ENCODE measurements around the gene PCF11. TPM values are rescaled to one million over a fixed set of nuclear protein-coding genes. Genes with fewer than 3 reads are reported as not detected.

PCF11 gene
- total RNA-seq, 6 experiments from 2014 or later: 16.0 to 23.1 (median 18.9) TPM

DNA sequence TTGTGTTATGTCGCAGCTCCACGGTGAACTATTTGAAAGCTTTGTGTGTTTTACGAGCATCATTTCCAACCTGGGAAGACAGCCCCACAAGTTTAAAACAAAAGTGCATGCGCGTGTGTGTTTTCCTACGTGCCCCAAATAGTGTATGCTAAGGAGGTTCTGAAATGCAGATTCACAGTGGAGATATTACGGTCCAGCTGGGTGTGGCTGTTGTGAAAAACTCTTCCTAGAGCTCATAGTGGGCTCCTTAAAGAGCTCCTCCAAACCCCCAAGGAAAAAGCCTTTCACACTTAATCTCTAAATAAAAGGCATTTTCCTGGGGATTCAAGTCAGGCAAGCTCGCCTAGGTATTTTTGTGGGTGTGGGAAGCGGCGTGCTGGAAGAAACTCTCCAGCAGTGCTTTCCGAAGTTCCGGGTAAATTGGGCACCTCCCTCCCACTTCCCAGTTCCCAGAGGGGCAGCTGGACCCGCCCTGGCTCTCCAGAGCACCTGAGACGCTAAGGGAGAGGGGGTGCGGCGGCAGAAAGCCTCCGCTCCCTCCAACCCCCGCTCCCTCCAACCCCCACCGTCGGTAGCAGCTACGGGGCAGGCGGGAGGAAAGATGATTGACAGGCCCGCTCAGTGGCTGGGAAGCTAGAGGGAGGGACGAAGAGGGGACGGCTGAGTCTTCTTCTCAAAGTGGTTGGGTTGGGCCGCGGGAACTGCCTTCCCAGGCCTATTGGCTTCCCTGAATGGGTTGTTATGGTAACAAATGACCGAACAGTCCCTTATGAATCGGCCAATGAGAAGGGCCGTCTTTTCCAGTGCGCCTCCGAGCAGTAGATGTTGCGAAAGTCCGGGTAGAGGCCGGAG is 561 bp upstream of the PCF11 start:
- intact Hi-C loops (cut with DNase I): no loop called here
- peak; percentile 49 for TF ChIP-seq POLR2A (IDR thresholded peaks at IDR 0.05)
- TF ChIP-seq, protein P1, sequence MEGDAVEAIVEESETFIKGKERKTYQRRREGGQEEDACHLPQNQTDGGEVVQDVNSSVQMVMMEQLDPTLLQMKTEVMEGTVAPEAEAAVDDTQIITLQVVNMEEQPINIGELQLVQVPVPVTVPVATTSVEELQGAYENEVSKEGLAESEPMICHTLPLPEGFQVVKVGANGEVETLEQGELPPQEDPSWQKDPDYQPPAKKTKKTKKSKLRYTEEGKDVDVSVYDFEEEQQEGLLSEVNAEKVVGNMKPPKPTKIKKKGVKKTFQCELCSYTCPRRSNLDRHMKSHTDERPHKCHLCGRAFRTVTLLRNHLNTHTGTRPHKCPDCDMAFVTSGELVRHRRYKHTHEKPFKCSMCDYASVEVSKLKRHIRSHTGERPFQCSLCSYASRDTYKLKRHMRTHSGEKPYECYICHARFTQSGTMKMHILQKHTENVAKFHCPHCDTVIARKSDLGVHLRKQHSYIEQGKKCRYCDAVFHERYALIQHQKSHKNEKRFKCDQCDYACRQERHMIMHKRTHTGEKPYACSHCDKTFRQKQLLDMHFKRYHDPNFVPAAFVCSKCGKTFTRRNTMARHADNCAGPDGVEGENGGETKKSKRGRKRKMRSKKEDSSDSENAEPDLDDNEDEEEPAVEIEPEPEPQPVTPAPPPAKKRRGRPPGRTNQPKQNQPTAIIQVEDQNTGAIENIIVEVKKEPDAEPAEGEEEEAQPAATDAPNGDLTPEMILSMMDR (IDR thresholded peaks at IDR 0.05): no peak
- Histone ChIP-seq H3K36me3 (no peaks in the 10 kb centered on the region), H3K27me3 (no peaks in the 10 kb centered on the region), H3K4me1 (peaks cover 0 to 22% (median 10%) of the 10 kb centered on the region in 4 donors), H3K27ac (peak overlapping the region; percentile 91 to 95 (median 94)), H3K9me3 (no peaks in the 10 kb centered on the region), H3K4me3 (peak overlapping the region; percentile 61 to 76 (median 72))
- DNase-seq (peak; percentile 99), ATAC-seq (peak; percentile 91 to 97 (median 92))
- under 1% methylated on average over 27 of the region's 35 CpGs for WGBS (ENCODE audit: insufficient coverage, low coverage, low lambda C conversion rate, missing lambda C conversion rate)

DNA sequence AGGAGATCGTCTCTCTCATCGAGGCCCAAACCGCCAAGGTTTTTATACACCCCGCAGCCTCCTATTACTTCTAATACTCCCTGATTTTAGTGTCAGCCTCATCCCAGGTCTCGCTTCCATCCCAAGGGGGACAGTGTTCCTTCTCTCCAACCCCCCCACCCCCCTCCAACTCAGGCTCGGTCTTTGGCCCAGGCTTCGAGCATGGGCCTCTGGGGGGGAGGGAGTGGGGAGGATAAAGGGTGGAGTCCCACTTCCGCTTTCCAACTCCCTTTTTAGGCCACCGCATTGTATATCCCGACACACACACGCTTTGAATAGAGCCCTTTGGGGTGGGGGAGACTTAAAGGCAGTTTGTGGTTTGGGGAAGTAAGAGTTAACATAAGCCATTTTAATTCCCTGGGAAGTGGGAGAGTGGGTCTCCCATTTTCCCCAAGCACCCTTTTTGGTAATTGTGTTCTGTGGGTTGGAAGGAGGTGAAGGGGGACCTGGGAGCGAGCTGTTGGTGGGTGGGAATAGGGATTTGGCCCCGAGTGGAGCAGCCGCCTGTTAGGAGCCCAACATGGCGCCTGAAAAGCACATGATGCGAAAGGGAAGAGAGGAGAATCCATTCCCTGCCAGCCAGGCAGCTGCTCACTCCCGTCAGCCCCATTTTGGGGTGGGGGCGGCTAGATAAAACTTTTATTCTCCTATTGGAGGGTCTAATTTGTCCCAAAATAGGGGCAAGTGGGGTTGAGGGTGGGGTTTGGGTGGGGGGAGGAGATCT is 844 bp downstream of the PCF11 start:
- H3K4me1 ChIP-seq: peaks cover 0 to 32% (median 13%) of the 10 kb centered on the region in 4 donors
- H3K27ac ChIP-seq: peak overlapping the region; percentile 97 to 100 (median 98)
- no peaks in the 10 kb centered on the region for H3K36me3 ChIP-seq
- no peaks in the 10 kb centered on the region for H3K9me3 ChIP-seq
- intact Hi-C loops (cut with DNase I): no loop called here
- DNase-seq (peak; percentile 58 to 68 (median 65)), ATAC-seq (peak; percentile 3 to 12 (median 7))
- H3K4me3 ChIP-seq: peak overlapping the region; percentile 77 to 90 (median 89)
- no peaks in the 10 kb centered on the region for H3K27me3 ChIP-seq
- TF ChIP-seq POLR2A (IDR thresholded peaks at IDR 0.05): no peak
- TF ChIP-seq, protein P1 (IDR thresholded peaks at IDR 0.05): no peak
- WGBS (ENCODE audit: insufficient coverage, low coverage, low lambda C conversion rate, missing lambda C conversion rate): 0% methylated on average over 16 of the region's 18 CpGs

DNA sequence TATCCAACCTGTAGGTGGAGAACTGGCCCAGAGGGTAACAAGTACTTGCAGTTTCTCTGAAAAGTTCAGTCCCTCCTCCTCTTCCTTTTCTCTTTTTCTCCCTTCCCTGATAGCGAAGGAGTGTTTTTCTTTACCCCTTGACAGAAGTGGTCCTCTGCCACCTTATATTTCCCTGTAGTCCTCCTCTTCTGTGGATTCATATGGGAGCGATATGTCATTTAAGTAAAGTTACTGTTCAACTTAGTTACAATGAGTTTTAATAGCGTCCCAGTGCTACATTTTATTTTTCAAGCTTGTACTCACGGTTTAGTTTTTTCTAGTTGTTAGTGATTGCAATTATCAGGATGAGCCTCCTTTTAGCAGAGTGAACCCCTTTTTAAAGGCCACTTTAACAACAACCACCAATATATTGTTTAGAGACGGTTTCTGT is 1.4 kb downstream of the PCF11 start:
- 0% methylated on average over 5 of the region's 5 CpGs for WGBS (ENCODE audit: insufficient coverage, low coverage, low lambda C conversion rate, missing lambda C conversion rate)
- Histone ChIP-seq H3K27ac (peak overlapping the region; percentile 97 to 100 (median 98)), H3K4me1 (peaks cover 0 to 32% (median 13%) of the 10 kb centered on the region in 4 donors), H3K9me3 (no peaks in the 10 kb centered on the region), H3K4me3 (peak overlapping the region; percentile 77 to 90 (median 89)), H3K27me3 (no peaks in the 10 kb centered on the region), H3K36me3 (no peaks in the 10 kb centered on the region)
- no peak for DNase-seq
- TF ChIP-seq POLR2A (IDR thresholded peaks at IDR 0.05): no peak
- TF ChIP-seq, protein P1 (IDR thresholded peaks at IDR 0.05): no peak
- intact Hi-C loops (cut with DNase I): no loop called here
- ATAC-seq: no peak

DNA sequence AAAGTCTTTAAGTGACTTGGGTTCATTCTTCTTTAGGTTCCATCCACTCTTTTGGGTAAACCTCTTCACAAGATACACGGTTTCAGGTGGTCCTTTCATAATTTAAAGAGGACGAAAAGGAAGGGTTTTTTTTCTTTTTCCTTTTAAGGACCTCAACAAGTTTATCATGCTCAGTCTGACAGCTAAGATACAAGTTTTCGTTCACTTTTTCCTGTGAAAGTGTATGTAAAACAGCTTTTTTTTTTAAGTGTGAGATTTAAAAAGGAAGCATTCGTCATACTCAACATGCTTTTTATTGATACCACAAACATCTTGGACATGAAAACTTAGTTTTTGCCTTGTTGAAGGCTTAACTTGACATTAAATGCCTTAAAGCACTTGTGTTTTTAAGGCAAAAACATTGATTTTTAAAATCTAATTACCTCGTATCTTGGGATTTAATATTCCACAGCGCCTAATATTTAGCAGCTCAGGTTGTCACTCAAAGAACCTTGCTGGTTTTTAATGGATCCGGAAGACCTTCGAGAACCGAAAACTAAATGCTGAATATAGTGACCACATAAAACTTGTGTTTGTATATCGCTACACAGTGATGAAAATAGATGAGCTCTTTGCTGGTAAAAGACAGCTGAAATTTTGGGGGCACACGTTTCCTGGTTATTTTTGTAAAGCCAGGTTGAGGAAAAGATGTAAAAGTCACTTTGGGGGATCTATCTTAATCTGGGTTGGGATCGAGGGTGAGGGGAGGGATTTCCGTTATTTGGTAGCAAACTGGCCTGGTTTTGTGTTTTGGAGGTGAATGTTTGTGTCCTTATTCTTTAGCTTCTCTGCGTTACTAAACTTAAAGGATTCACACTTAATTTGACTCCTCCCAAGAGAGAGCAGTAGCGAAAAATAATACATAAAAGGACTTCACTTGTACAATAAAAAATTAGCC is 2.3 kb downstream of the PCF11 start:
- TF ChIP-seq, protein P1 (IDR thresholded peaks at IDR 0.05): no peak
- TF ChIP-seq POLR2A (IDR thresholded peaks at IDR 0.05): no peak
- Histone ChIP-seq H3K27me3 (no peaks in the 10 kb centered on the region), H3K36me3 (peaks cover 0 to 7% (median 0%) of the 10 kb centered on the region in 4 donors), H3K4me3 (peak overlapping the region; percentile 77 to 90 (median 89)), H3K27ac (peak overlapping the region; percentile 97 to 100 (median 98)), H3K4me1 (peaks cover 0 to 32% (median 13%) of the 10 kb centered on the region in 4 donors), H3K9me3 (no peaks in the 10 kb centered on the region)
- no peak for ATAC-seq
- intact Hi-C loops (cut with DNase I): no loop called here
- 1% methylated on average over 15 of the region's 15 CpGs for WGBS (ENCODE audit: insufficient coverage, low coverage, low lambda C conversion rate, missing lambda C conversion rate)
- no peak for DNase-seq

Measured in right lobe of liver (tissue), 6 donors.